ENCODE results near the gene CACNB2. TPM values are rescaled to one million over a fixed set of nuclear protein-coding genes. Genes with fewer than 3 reads are reported as not detected.

The CACNB2 gene
- total and polyA plus RNA-seq, 2 experiments from 2014 or later = 4.6 to 5.3 TPM

DNA sequence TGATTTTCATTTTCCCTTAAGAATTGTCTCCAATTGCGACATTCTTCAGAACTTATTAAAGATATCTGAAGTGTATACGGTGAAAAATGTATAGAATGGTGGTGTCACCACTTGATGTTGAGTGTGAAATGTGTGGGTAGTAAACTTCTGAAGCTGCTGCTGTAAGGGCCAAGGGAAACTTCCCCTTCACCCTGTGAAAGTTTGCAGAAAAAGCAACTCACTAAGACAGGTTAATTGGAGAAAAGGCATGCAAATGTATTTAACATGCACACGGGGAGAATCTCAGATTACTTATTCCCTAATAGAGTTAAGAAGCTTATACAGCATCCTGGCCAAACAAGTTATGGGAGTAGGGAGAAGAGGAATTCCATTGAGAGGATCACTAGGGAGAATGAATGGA lies 338.1 kb downstream of the CACNB2 start:
- WGBS (ENCODE audit: low lambda C conversion rate, missing lambda C conversion rate) = 72% methylated on average over 3 of the region's 3 CpGs
- Histone ChIP-seq H3K4me1 (ENCODE audit: insufficient read depth) (no peaks in the 10 kb centered on the region), H3K9me2 (replicated peaks; ENCODE audit: insufficient read depth) (no peaks in the 10 kb centered on the region), H3K27me3 (no peaks in the 10 kb centered on the region), H2AFZ (no peak overlapping the region), H3K36me3 (replicated peaks; ENCODE audit: insufficient read depth, low read depth) (no peaks in the 10 kb centered on the region), H3K79me2 (no peaks in the 10 kb centered on the region), H3K4me3 (no peak overlapping the region), H3K4me2 (no peak overlapping the region), H3K9me3 (ENCODE audit: low read depth) (no peaks in the 10 kb centered on the region), H4K20me1 (ENCODE audit: insufficient read depth, poor library complexity, severe bottlenecking) (no peaks in the 10 kb centered on the region), H3K27ac (no peak overlapping the region)
- no peak for DNase-seq (ENCODE audit: low spot score)
- TF ChIP-seq EZH2phosphoT487 (IDR thresholded peaks at IDR 0.05; ENCODE audit: low read depth, severe bottlenecking, unreplicated experiment) (no peak), EZH2 (IDR thresholded peaks at IDR 0.05; ENCODE audit: borderline replicate concordance) (no peak)
- TF ChIP-seq, protein P1, sequence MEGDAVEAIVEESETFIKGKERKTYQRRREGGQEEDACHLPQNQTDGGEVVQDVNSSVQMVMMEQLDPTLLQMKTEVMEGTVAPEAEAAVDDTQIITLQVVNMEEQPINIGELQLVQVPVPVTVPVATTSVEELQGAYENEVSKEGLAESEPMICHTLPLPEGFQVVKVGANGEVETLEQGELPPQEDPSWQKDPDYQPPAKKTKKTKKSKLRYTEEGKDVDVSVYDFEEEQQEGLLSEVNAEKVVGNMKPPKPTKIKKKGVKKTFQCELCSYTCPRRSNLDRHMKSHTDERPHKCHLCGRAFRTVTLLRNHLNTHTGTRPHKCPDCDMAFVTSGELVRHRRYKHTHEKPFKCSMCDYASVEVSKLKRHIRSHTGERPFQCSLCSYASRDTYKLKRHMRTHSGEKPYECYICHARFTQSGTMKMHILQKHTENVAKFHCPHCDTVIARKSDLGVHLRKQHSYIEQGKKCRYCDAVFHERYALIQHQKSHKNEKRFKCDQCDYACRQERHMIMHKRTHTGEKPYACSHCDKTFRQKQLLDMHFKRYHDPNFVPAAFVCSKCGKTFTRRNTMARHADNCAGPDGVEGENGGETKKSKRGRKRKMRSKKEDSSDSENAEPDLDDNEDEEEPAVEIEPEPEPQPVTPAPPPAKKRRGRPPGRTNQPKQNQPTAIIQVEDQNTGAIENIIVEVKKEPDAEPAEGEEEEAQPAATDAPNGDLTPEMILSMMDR (IDR thresholded peaks at IDR 0.05; ENCODE audit: poor library complexity) = no peak

- TF ChIP-seq EZH2 (IDR thresholded peaks at IDR 0.05; ENCODE audit: borderline replicate concordance) (no peak), EZH2phosphoT487 (IDR thresholded peaks at IDR 0.05; ENCODE audit: low read depth, severe bottlenecking, unreplicated experiment) (no peak)
- TF ChIP-seq, protein P1 (IDR thresholded peaks at IDR 0.05; ENCODE audit: poor library complexity) = no peak
- H3K9me3 ChIP-seq (ENCODE audit: low read depth) = no peaks in the 10 kb centered on the region
- H3K4me3 ChIP-seq = no peak overlapping the region
- no peak for DNase-seq (ENCODE audit: low spot score)
- no peak overlapping the region for H3K4me2 ChIP-seq
- H3K36me3 ChIP-seq (replicated peaks; ENCODE audit: insufficient read depth, low read depth) = no peaks in the 10 kb centered on the region
- 93% methylated on average over 5 of the region's 6 CpGs for WGBS (ENCODE audit: low lambda C conversion rate, missing lambda C conversion rate)
- no peak overlapping the region for H3K27ac ChIP-seq
- H3K79me2 ChIP-seq = no peaks in the 10 kb centered on the region
- H3K4me1 ChIP-seq (ENCODE audit: insufficient read depth) = no peaks in the 10 kb centered on the region
- no peaks in the 10 kb centered on the region for H3K9me2 ChIP-seq (replicated peaks; ENCODE audit: insufficient read depth)
- no peaks in the 10 kb centered on the region for H4K20me1 ChIP-seq (ENCODE audit: insufficient read depth, poor library complexity, severe bottlenecking)
- H3K27me3 ChIP-seq = no peaks in the 10 kb centered on the region
- no peak overlapping the region for H2AFZ ChIP-seq
Measured at GRCh38 chr10:18479502-18479901, 339.3 kb downstream of the CACNB2 start.

DNA sequence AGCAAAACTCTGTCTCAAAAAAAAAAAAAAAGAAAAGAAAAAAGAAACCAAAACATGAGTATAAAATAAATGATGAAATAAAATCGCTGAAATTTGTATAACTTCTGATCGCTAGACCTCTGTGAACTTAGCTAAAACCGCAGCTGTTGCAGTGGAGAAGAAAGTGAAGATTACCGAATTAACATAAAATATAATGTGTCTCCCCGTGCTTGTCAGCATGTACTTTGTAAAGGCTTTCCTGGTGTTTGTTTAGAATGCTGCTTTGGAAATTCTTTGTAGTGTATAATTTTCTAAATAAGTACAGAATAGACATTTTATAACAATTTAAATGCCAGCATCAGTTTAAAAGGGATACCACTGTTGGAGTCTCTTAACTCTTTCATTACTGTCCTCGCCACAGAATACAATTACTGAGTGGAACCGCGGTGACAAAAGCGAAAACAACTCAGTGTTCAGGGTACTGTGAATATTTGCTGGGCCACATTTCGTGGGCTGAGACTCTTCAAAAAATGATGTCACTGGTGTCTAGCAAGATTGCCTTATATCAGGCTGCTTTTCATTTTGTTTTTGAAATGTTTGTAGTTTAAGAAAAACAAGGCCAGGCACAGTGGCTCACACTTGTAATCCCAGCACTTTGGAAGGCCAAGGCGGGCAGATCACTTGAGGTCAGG lies 343.4 kb downstream of the CACNB2 start:
- no peak overlapping the region for H2AFZ ChIP-seq
- H3K27me3 ChIP-seq = no peaks in the 10 kb centered on the region
- H3K36me3 ChIP-seq (replicated peaks; ENCODE audit: insufficient read depth, low read depth) = no peaks in the 10 kb centered on the region
- H3K79me2 ChIP-seq = no peaks in the 10 kb centered on the region
- no peak overlapping the region for H3K27ac ChIP-seq
- no peaks in the 10 kb centered on the region for H3K4me1 ChIP-seq (ENCODE audit: insufficient read depth)
- TF ChIP-seq EZH2 (IDR thresholded peaks at IDR 0.05; ENCODE audit: borderline replicate concordance) (no peak), EZH2phosphoT487 (IDR thresholded peaks at IDR 0.05; ENCODE audit: low read depth, severe bottlenecking, unreplicated experiment) (no peak)
- TF ChIP-seq, protein P1 (IDR thresholded peaks at IDR 0.05; ENCODE audit: poor library complexity) = no peak
- no peaks in the 10 kb centered on the region for H4K20me1 ChIP-seq (ENCODE audit: insufficient read depth, poor library complexity, severe bottlenecking)
- no peak overlapping the region for H3K4me3 ChIP-seq
- H3K9me3 ChIP-seq (ENCODE audit: low read depth) = no peaks in the 10 kb centered on the region
- H3K4me2 ChIP-seq = no peak overlapping the region
- DNase-seq (ENCODE audit: low spot score) = no peak
- H3K9me2 ChIP-seq (replicated peaks; ENCODE audit: insufficient read depth) = no peaks in the 10 kb centered on the region
- 85% methylated on average over 11 of the region's 11 CpGs for WGBS (ENCODE audit: low lambda C conversion rate, missing lambda C conversion rate)

Measured in hepatocyte (in vitro differentiated cells).